Choroid plexus epithelial cell (primary cell): Measurements from ENCODE around the gene BIRC3.
A peak's percentile ranks its signal among the peaks of the same experiment; 100 is the strongest.

ENCODE experiments used
- DNase-seq: peaks from one replicate; pipeline ENCODE4 v3.0.0-alpha.2; 2010; ENCODE audit warnings: low read depth
- H3K4me3 ChIP-seq: 2 replicates; pipeline ENCODE4 v1.5.1; 2011; ENCODE audit warnings: low read depth, mild to moderate bottlenecking, control low read depth, low read length, moderate library complexity
- CTCF ChIP-seq: conservative IDR thresholded peaks from 2 replicates; pipeline ENCODE4 v1.5.1; 2011; ENCODE audit warnings: low read depth, mild to moderate bottlenecking, control low read depth, inconsistent platforms, low read length, moderate library complexity

BIRC3 gene

GRCh38 chr11:102383839-102384238 is 66.6 kb downstream of the BIRC3 start:
- TF ChIP-seq CTCF, result no peak
- DNase-seq, result no peak
- no peak overlapping the region for H3K4me3 ChIP-seq

GRCh38 chr11:102384419-102385079 is 67.3 kb downstream of the BIRC3 start:
- H3K4me3 ChIP-seq, result no peak overlapping the region
- TF ChIP-seq CTCF, result no peak
- DNase-seq, result no peak

GRCh38 chr11:102385085-102386007 is 68.1 kb downstream of the BIRC3 start:
- no peak for DNase-seq
- no peak overlapping the region for H3K4me3 ChIP-seq
- no peak for TF ChIP-seq CTCF

GRCh38 chr11:102386136-102386734 is 69.0 kb downstream of the BIRC3 start:
- DNase-seq, result peak; percentile 20
- H3K4me3 ChIP-seq, result no peak overlapping the region
- no peak for TF ChIP-seq CTCF

GRCh38 chr11:102387043-102387781 is 69.9 kb downstream of the BIRC3 start:
- no peak overlapping the region for H3K4me3 ChIP-seq
- DNase-seq, result no peak
- no peak for TF ChIP-seq CTCF
